ENCODE measurements around the gene YIPF5. TPM values are rescaled to one million over a fixed set of nuclear protein-coding genes. Genes with fewer than 3 reads are reported as not detected.
A peak's percentile ranks its signal among the peaks of the same experiment; 100 is the strongest.

YIPF5 gene
- polyA plus RNA-seq, 3 donors = 12.1 to 41.4 (median 32.4) TPM

DNA sequence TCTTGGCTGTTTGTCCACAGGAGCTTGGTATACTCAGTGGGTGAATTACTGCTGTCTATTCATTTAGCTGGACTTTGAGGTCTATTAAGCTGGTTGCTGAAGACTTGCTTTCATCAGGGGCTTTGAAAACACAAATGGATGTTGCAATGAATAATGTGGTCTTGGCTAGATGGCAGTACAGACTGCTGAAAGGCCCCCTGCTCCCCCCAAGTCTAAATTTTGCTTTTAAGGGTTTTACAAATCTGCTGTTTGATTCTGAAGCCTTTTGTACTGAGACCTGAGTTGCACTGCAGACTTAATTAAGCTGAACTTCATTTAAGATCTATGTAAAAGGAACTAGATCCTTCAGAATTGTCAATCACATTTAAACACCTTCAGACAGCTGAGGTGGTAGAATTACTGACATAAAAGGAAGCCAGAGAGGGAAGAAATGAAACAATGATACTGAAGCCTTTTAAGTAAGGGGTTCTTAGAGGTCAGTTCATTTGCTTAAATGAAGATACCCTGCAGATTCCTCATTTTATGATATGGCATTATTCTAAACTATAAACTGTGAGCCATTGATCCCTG is 37.5 kb upstream of the YIPF5 start:
- TF ChIP-seq, protein P1, sequence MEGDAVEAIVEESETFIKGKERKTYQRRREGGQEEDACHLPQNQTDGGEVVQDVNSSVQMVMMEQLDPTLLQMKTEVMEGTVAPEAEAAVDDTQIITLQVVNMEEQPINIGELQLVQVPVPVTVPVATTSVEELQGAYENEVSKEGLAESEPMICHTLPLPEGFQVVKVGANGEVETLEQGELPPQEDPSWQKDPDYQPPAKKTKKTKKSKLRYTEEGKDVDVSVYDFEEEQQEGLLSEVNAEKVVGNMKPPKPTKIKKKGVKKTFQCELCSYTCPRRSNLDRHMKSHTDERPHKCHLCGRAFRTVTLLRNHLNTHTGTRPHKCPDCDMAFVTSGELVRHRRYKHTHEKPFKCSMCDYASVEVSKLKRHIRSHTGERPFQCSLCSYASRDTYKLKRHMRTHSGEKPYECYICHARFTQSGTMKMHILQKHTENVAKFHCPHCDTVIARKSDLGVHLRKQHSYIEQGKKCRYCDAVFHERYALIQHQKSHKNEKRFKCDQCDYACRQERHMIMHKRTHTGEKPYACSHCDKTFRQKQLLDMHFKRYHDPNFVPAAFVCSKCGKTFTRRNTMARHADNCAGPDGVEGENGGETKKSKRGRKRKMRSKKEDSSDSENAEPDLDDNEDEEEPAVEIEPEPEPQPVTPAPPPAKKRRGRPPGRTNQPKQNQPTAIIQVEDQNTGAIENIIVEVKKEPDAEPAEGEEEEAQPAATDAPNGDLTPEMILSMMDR (IDR thresholded peaks at IDR 0.05) = no peak
- no peak for DNase-seq
- Histone ChIP-seq H3K27me3 (ENCODE audit: control insufficient read depth in 2 of 2, insufficient read depth in 2 of 2, low read length in 2 of 2) (peaks cover 29 to 46% of the 10 kb centered on the region in 2 donors), H2AFZ (ENCODE audit: insufficient read depth, low read depth, low read length, poor library complexity, severe bottlenecking) (no peak overlapping the region), H3K9ac (ENCODE audit: insufficient read depth, low read length, poor library complexity, severe bottlenecking) (no peak overlapping the region), H3K79me2 (ENCODE audit: insufficient read depth, low read length) (no peaks in the 10 kb centered on the region), H3K4me2 (replicated peaks; ENCODE audit: extremely low read depth, low read length, poor library complexity, severe bottlenecking) (no peak overlapping the region), H3K36me3 (replicated peaks in 1 of 2; ENCODE audit: control insufficient read depth in 1 of 2, insufficient read depth in 2 of 2, low read length in 2 of 2) (no peaks in the 10 kb centered on the region), H3K4me1 (ENCODE audit: control insufficient read depth in 1 of 2, insufficient read depth in 2 of 2, low read length in 2 of 2) (no peaks in the 10 kb centered on the region), H3K4me3 (replicated peaks in 1 of 3; ENCODE audit: low read depth in 2 of 3, low read length in 3 of 3) (no peak overlapping the region), H3K27ac (ENCODE audit: low read depth in 1 of 2, low read length in 2 of 2) (no peak overlapping the region), H4K20me1 (ENCODE audit: insufficient read depth, low read length) (no peaks in the 10 kb centered on the region), H3K9me3 (replicated peaks in 1 of 2; ENCODE audit: control insufficient read depth in 1 of 2, insufficient read depth in 1 of 2, low read length in 2 of 2) (no peaks in the 10 kb centered on the region)
- Mint-ChIP-seq H3K27me3 (ENCODE audit: low read depth in 3 of 3) (peaks cover 24 to 38% (median 30%) of the 10 kb centered on the region in 3 donors), H3K27ac (no peak overlapping the region), H3K4me1 (no peaks in the 10 kb centered on the region), H3K36me3 (no peaks in the 10 kb centered on the region), H3K4me3 (no peak overlapping the region), H3K9me3 (no peaks in the 10 kb centered on the region)
- intact Hi-C loops (cut with micrococcal nuclease) = loop anchor here in 1 of 2 donors (10.0 kb wide), 1 partner anchor 1617 kb away; no protein-coding TSS in a partner anchor

DNA sequence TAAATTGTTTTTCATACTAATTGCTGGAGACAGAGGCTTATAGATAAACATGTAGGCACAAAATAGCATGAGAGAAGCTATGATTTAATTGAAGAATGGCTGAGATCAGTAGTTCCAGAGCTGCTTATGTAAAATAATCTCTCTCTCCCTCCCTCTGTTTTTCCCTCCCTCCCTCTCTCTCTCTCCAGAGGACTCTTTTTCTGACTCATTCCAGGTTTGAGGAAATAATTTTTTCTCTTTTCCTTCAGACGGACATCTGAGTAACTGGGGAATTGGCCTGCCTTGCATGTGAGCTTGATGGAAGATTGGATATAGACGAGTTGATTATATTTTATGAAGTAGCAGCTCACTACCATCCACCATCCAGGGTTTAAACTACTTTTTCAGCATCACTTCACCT is 35.7 kb upstream of the YIPF5 start:
- peaks cover 7% of the 10 kb centered on the region for H3K4me1 Mint-ChIP-seq
- H3K9ac ChIP-seq (ENCODE audit: insufficient read depth, low read length, poor library complexity, severe bottlenecking) = no peak overlapping the region
- H3K4me2 ChIP-seq (replicated peaks; ENCODE audit: extremely low read depth, low read length, poor library complexity, severe bottlenecking) = no peak overlapping the region
- intact Hi-C loops (cut with micrococcal nuclease) = loop anchor here in 1 of 2 donors (10.0 kb wide), 1 partner anchor 1619 kb away; no protein-coding TSS in a partner anchor
- TF ChIP-seq, protein P1 (IDR thresholded peaks at IDR 0.05) = no peak
- WGBS (ENCODE audit: insufficient coverage) = no CpG with 5 or more reads among the region's 2 CpGs
- peaks cover 29 to 42% of the 10 kb centered on the region in 2 donors for H3K27me3 ChIP-seq (ENCODE audit: control insufficient read depth in 2 of 2, insufficient read depth in 2 of 2, low read length in 2 of 2)
- H4K20me1 ChIP-seq (ENCODE audit: insufficient read depth, low read length) = no peaks in the 10 kb centered on the region
- no peaks in the 10 kb centered on the region for H3K36me3 ChIP-seq (replicated peaks in 1 of 2; ENCODE audit: control insufficient read depth in 1 of 2, insufficient read depth in 2 of 2, low read length in 2 of 2)
- H3K79me2 ChIP-seq (ENCODE audit: insufficient read depth, low read length) = no peaks in the 10 kb centered on the region
- H2AFZ ChIP-seq (ENCODE audit: insufficient read depth, low read depth, low read length, poor library complexity, severe bottlenecking) = no peak overlapping the region
- no peak for DNase-seq
- H3K4me3 Mint-ChIP-seq = peak overlapping the region in 1 of 2 donors; percentile 56
- H3K9me3 ChIP-seq (replicated peaks in 1 of 2; ENCODE audit: control insufficient read depth in 1 of 2, insufficient read depth in 1 of 2, low read length in 2 of 2) = no peaks in the 10 kb centered on the region
- H3K9me3 Mint-ChIP-seq = no peaks in the 10 kb centered on the region
- H3K36me3 Mint-ChIP-seq = no peaks in the 10 kb centered on the region
- peaks cover 21 to 35% (median 32%) of the 10 kb centered on the region in 3 donors for H3K27me3 Mint-ChIP-seq (ENCODE audit: low read depth in 3 of 3)
- no peak overlapping the region for H3K27ac ChIP-seq (ENCODE audit: low read depth in 1 of 2, low read length in 2 of 2)
- H3K27ac Mint-ChIP-seq = no peak overlapping the region
- H3K4me3 ChIP-seq (replicated peaks in 1 of 3; ENCODE audit: low read depth in 2 of 3, low read length in 3 of 3) = no peak overlapping the region
- no peaks in the 10 kb centered on the region for H3K4me1 ChIP-seq (ENCODE audit: control insufficient read depth in 1 of 2, insufficient read depth in 2 of 2, low read length in 2 of 2)

Data from CD14-positive monocyte (primary cell).